Stimulated activated CD4-positive, alpha-beta T cell treated with anti-CD3 and anti-CD28 coated beads, Interleukin-4, amount 100 ng/mL, for 1 hour (primary cell): ENCODE measurements around the gene SP110.
"Not testable (repeated sequence)": the region's sequence is repeated elsewhere in the genome, so short reads cannot be mapped to it uniquely, and the experiment has no call there.

Source experiments
- DNase-seq: peaks from one replicate; pipeline ENCODE4 v3.0.0-alpha.2; 2020

SP110 gene

GRCh38 chr2:230120376-230120775, 99.4 kb downstream of the SP110 start:
- not testable (repeated sequence) for DNase-seq

GRCh38 chr2:230119827-230120226, 100.0 kb downstream of the SP110 start:
- DNase-seq = not testable (repeated sequence)
